CD1c-positive myeloid dendritic cell (primary cell): ENCODE measurements around the gene RBM4B.
"Not testable (repeated sequence)": the region's sequence is repeated elsewhere in the genome, so short reads cannot be mapped to it uniquely, and the experiment has no call there.

Experiments
- DNase-seq: peaks from one replicate; pipeline ENCODE4 v3.0.0-alpha.2; 2016; ENCODE audit errors: extremely low spot score

The RBM4B gene

DNA sequence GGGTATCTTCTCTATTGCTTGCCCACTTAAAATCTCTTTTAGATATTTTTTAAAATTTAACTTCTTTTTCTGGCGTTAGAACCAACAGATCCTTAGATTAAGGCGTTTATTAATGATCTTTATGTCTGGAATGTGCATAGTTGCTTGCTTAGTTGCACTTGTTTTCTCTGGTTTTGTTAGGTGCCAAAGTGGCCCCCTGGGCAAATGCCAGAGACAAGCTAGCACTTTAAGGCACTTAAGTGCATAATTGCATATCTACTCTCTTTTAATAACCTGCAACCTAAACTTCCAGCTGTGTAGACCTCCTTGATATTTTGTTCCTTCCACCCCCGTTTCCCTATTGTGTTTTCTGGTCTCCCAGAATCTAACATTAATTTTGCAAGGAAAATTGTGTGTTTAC is 35.9 kb downstream of the RBM4B start:
- DNase-seq = no peak

DNA sequence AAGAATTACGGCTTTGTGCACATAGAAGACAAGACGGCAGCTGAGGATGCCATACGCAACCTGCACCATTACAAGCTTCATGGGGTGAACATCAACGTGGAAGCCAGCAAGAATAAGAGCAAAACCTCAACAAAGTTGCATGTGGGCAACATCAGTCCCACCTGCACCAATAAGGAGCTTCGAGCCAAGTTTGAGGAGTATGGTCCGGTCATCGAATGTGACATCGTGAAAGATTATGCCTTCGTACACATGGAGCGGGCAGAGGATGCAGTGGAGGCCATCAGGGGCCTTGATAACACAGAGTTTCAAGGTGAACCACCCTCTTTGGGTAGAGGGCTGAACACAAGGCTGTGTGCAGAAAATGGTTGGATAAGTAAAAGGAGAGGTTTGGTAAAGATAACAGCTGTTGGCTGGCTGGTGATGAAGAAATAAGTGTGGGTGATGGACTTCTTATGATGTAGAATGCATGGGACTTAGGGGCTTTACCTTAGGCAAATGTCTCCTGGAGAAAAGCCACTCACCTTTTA is 37.8 kb downstream of the RBM4B start:
- not testable (repeated sequence) for DNase-seq

DNA sequence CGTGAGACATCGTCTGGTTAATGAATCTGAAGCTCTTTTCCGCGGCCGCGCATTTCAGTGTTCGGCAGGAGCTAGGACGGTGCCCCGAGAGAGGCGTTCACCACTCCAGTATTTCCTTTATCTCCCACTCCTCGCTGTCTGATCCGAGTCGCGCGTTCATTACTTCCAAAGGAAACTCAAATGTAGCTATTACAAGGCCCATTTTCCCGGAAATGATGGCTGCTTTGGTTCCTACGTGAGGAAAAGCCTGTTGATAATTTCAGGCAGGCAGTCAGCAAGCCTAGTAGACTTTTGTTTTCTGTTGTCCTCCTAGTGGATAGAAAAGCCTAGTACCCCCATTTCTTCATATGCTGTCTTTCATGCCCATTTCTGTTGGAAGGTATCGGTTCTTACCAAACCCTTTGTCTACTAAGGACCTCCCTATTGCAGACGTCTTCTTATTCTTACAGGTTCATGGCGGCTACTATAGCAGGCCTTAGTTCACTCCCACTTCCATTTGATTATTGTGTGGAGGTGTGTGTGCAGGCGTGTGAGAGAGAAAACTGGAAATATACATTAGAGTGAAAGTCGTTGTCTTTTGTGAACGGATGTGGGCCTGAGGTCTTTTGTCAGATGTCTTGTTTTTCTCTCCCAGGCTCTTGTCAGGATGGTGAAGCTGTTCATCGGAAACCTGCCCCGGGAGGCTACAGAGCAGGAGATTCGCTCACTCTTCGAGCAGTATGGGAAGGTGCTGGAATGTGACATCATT is 38.4 kb downstream of the RBM4B start:
- peak; percentile 60 for DNase-seq

DNA sequence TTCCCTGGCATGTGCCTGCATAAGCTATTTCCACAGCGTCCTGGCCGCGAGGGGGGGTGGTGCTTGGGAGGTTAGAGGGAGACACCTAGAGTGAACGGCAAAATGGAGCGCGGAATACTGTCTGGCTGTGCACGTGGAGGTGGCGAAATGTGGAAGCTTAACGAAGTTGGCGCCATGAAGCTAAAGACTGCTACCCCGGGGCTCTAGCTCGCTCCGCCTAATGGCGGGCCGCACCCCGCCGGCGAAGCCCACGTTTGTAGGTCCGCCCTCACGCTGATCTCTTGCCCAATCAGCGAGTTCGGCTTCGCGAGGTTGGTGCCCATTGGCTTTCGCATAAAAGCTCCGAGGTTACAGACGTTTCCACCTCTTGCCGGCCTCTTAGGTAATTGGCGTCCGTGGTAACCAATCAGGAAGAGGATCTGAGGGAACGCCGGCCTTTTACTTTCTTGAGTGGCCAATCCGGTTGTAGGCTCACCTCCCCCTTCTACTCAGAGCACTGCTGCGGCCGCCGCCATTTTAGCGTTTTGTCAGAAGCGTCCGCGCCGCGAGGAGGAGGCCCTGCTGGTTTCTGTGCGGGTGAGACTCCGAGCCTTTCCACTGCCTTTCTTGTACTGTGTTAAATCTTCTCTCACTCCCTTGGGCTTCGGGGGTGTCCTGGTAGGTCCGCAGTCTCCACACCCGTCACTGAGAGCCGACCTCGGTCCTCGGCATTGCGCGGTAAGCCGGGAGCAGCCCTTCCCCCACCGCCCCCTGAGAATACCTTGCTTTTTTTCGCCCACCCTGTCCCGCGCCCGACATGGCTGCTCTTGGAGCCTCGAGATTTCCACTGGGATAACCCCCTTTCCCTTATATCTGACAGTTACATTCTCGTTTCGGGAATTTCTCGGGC is 39.3 kb downstream of the RBM4B start, which contains the start of gene RBM4:
TSS of gene RBM4 (plus strand) at position 527 of the 889 bp plus-strand sequence. CDS start 1,009 bp downstream, outside the sequence.
- DNase-seq = peak; percentile 100

DNA sequence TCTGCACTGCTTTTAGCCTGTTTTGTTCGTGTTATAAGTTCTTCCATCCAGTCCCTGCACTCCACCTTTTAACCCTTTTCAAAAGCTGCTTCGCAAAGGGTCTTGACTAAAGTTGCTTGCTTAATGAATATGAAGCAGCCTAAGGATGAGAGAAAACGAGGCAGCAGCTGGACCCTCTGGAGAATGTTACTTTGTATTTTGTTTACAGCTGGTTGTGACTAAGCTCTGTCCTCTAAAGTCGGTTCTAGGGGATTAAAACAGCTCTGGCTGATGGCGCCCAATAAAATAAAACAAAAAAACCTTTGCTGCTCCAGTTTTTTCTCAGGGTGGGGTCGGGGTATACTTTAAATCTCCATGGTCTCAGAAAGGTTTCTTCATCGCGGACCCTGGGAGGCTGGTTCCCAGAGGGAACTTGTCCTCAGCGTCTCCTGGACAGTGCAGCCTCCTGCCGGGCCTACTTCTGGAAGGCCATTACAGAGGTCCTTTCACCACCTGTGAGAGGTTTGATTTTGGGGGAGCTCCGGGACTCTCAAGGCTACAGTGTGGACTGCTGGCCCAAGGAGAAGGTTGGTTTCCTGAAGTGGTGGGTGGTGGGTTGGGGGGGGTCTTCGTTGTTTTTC is 40.0 kb downstream of the RBM4B start:
- no peak for DNase-seq

DNA sequence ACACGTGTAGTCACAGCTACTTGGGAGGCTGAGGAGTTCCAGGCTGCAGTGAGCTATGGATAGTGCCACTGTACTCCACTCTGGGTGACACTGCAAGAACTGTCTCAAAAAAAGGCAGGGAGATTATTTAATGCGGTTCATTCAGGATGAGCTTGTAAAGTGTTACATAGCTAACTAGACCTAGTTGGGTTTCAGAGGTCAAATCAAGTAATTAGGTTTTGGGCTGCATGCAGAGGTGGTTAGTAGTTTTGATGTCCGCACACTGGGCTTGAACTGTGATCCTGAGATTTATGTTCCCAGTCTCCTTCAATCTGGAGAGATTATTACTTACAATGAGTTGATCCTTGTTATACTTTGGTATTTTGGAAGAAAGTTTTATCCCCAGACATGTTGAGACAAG is 41.3 kb downstream of the RBM4B start:
- DNase-seq = no peak

DNA sequence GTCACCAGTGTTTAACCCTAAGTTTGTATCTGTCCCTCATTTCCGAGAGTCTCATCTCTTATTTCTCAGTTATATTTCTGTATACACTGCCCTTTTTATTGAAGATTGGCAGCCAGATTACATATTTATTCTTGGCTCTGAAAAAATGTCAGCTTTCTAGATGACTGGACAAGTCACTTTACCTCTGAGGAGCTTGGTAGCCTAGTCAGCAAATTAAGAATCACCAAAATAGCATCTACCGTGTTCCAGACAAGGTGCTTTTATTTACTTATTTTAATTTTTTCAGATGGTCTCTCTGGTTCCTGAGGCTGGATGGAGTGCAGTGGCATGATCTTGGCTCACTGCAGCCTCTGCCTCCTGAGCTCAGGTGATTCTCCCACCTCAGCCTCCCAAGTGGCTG is 44.7 kb downstream of the RBM4B start:
- DNase-seq = no peak

DNA sequence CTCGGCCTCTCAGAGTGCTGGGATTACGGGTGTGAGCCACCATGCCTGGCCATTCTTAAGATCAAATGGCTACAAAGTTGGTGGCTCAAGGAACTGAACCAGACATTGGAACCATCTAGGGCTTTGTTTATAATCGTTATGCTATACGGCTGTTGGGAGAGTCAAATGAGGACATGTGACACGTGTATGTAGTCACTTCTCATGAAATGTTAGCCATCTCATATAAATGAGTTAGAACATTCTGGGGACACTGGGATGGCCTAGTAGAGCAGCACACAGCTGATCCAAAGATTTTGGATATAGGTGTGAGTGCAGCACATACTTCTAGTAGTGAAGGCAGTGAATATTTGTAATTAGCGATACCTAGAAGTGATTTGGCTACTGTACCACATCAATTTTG is 45.8 kb downstream of the RBM4B start:
- no peak for DNase-seq

DNA sequence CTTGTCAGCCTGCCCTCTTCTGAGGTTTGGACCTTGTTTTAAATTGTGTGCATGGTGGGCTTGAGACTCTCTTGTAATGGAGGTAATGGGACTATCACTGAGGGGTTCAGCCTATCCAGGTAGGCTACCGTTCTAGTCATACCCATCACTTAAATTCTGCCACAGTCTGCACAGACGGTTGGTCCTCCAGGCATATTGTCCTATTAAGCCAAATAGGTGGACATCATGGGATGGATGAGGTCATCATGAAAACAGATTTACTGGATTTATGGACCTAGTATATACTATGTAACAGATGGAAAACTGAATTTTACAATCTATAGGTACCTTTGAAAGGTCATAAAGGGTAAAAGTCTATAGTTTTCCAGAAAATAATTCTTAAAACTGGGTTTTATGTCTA is 48.3 kb downstream of the RBM4B start:
- DNase-seq = no peak

DNA sequence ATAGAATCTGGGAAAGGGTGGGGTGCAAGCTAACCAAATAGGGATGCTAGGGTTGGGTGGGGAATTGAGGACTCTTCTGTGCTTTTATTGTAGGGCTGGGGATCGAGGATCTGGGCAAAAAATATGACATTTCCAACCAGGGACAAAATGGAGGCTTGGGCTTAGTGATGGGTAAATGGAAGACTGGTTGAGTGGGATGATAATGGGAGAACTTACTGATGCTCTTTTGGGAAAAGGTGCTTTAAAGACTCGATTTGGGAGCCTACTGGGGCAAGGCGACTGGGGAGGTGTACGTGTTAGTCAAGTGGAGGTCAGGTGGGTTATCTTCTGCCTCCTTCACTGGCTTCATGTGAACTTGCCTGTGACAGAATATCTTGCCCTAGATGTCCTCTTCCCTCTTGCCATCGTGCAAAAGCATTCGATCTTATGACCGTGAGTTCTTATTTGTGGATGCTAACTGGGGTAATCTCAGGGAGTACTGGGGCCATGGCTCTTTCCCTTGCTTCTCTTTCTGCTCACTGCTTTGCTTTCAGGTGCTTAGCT is 49.6 kb downstream of the RBM4B start:
- no peak for DNase-seq

DNA sequence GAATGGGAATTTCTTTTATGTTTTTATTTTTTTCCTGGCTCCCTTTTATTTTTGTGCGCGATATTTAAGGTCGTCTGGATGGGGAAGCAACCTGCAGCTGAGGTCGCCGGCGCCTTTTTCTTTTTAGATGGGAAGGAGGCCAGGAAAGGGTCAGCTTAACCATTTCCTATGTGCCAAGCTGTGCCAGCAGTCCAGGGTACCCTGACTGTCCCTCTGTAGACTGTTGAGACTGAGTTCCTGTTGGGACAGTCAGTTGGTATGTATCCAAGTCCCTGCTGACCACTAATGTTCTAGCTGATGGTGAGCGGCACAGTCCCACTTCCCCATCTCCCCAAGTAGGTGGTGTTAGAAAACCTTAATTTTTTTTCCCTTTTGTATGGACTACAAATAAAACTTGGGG is 50.8 kb downstream of the RBM4B start:
- no peak for DNase-seq

DNA sequence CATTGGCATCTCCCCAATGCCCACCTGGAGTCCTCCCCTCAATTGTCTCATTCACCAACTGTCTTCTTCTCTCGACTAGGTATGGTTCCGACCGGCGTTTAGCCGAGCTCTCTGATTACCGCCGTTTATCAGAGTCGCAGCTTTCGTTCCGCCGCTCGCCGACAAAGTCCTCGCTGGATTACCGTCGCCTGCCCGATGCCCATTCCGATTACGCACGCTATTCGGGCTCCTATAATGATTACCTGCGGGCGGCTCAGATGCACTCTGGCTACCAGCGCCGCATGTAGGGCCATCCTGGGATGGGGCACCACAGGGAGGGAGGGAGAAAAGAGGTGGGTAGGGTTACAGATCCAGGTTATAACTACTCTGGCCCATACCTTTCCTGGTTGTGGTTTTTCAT is 51.3 kb downstream of the RBM4B start:
- DNase-seq = no peak

DNA sequence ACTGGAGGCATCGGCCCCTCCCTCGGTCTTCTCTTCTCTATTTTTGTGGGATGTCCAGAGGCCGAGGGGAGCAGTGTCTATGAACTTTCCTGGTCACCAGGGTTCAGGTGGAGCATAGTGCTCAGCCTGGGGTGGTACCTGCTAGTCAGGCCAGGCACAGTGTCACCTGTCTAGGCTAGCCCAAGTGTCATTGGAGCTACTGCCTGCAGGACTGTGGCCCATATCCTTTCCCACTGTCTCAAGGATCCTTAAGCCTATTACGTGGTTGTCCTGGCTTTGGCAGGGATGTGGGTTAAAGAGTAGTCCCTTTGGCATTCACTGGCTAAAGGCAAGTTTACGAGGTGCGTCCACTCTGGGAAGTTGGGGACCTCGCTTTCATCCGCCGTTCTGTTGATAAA is 51.9 kb downstream of the RBM4B start:
- no peak for DNase-seq

DNA sequence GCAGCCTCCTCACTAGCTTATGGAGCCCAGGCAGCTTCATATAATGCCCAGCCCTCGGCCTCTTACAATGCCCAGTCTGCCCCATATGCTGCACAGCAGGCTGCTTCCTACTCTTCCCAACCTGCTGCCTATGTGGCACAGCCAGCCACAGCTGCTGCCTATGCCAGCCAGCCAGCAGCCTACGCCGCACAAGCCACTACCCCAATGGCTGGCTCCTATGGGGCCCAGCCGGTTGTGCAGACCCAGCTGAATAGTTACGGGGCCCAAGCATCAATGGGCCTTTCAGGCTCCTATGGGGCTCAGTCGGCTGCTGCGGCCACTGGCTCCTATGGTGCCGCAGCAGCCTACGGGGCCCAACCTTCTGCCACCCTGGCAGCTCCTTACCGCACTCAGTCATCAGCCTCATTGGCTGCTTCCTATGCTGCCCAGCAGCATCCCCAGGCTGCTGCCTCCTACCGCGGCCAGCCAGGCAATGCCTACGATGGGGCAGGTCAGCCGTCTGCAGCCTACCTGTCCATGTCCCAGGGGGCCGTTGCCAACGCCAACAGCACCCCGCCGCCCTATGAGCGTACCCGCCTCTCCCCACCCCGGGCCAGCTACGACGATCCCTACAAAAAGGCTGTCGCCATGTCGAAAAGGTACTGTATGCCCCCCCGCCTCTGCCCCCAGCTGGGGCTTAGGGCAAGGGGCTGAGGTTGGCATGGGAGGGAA is 52.5 kb downstream of the RBM4B start:
- DNase-seq = no peak

DNA sequence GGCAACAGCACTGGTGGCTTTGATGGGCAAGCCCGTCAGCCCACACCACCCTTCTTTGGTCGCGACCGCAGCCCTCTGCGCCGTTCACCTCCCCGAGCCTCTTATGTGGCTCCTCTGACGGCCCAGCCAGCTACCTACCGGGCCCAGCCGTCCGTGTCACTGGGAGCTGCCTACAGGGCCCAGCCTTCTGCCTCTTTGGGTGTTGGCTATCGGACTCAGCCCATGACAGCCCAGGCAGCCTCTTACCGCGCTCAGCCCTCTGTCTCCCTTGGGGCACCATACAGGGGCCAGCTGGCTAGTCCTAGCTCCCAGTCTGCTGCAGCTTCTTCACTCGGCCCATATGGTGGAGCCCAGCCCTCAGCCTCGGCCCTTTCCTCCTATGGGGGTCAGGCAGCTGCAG is 53.2 kb downstream of the RBM4B start:
- DNase-seq = no peak

DNA sequence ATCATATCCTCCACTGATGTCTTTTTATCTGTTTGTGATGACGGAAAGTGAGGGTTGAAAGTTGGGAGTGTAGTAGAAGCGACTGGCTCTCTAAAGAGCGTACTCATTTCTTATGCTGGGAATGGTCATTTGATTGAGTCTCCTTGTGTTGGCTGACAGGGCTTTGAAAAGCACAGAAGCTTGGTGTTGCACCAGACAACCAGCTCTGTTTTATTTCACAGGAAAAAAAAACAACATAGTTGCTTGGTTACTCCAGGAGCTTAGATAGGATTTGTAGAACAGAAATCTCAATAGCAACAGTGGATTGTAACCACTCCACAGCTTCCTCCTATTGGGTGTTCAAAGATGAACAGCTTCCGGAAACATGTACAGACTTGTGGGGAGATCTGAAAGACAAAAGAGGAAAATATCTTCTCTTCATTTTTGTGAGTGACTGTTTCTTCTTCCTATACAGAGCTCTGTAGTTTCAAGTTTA is 58.6 kb downstream of the RBM4B start:
- peak; percentile 90 for DNase-seq

DNA sequence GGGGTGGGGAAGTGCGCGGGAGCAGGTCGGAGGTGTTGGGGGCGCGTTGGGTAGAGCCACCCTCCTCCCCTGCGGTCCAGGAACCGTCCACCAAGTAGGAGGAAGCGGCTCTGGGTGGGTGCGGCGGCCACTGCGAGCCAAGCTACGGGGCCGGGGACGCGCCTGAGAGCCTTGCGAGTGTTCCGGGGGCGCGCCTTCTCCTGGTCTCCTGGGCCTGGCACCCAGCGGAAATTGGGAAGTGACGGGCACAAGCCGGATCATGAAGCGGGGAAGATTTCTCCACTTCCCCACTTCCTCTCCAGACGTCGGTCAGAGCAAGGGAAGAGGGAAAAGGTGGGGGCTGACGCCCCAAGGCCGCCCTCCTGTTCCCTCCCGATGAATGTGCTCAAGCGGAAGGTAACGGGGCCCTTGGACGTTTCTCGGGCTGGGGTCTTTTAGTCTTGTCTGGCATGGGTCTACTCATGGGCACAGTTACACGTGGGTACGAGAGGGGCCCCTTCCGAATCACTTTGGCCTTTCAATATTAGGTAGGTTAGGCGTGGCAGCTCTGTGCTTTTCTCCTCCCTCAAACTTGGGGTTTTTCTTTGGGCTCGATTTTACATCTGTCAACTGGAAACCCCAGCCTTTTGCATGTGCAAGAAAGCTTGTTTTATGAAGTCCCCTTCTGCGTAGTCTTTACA is 60.4 kb downstream of the RBM4B start:
- DNase-seq = peak; percentile 93

DNA sequence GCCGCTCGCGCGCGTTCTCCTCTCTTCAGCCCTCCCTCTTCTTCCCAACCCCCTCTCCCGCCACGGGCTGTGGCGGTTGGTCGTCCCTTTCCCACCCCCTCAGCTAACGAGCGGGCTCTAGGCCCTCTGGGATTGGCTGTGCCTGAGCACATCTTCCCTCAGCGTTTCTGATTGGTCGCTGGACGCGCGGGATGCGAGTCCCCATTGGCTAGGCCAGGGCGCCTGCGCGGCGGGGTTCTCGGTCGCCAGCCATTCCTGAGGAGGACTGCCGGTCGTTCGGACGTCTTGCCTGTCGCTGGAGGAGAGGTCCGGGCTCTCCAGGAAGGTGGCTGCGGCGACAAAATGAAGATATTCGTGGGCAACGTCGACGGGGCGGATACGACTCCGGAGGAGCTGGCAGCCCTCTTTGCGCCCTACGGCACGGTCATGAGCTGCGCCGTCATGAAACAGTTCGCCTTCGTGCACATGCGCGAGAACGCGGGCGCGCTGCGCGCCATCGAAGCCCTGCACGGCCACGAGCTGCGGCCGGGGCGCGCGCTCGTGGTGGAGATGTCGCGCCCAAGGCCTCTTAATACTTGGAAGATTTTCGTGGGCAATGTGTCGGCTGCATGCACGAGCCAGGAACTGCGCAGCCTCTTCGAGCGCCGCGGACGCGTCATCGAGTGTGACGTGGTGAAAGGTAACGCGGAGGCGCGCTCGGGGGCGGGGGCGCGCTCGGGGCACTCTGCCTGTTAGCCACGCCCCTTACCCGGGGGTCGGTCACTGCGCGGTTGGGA is 61.1 kb downstream of the RBM4B start, which contains the start of gene RBM14:
TSS of gene RBM14 (plus strand) at position 252 of the 776 bp plus-strand sequence. CDS start at position 343, 91 bp downstream.
- DNase-seq = peak; percentile 100
